Calu3 (cell line): ENCODE data around the gene CD79A. TPM values are rescaled to one million over a fixed set of nuclear protein-coding genes. Genes with fewer than 3 reads are reported as not detected.

Experiments used
- BruUV-seq: library from RNA; stranded (reverse); fragments of 400-500 nt; replicated peaks from 2 replicates; lab custom pipeline; 2021; lab: Mats Ljungman, UMichigan
- CTCF ChIA-PET: fragments of 300-600 bp; sonication (Branson Sonifier 250); formaldehyde crosslinking; loops from one replicate; lab custom pipeline; 2022; ENCODE audit warnings: antibody characterized with exemption; lab: Charles Lee
- DNase-seq: peaks from one replicate; pipeline ENCODE4 v3.0.0; 2022
- H3K27ac Mint-ChIP-seq: one replicate; pipeline ENCODE4 v1.8.0; 2022; ENCODE audit warnings: mixed read lengths; ENCODE audit not compliant: unreplicated experiment
- H3K27me3 Mint-ChIP-seq: one replicate; pipeline ENCODE4 v1.8.0; 2022; ENCODE audit warnings: mixed read lengths; ENCODE audit not compliant: unreplicated experiment
- H3K36me3 Mint-ChIP-seq: one replicate; pipeline ENCODE4 v1.8.0; 2022; ENCODE audit warnings: mild to moderate bottlenecking, moderate library complexity, mixed read lengths; ENCODE audit not compliant: insufficient read depth, unreplicated experiment
- H3K4me1 Mint-ChIP-seq: one replicate; pipeline ENCODE4 v1.8.0; 2022; ENCODE audit warnings: mild to moderate bottlenecking, low read depth, mixed read lengths; ENCODE audit not compliant: unreplicated experiment
- H3K4me3 Mint-ChIP-seq: one replicate; pipeline ENCODE4 v1.8.0; 2022; ENCODE audit warnings: mild to moderate bottlenecking, low read depth, moderate library complexity, mixed read lengths; ENCODE audit not compliant: unreplicated experiment
- H3K9me3 Mint-ChIP-seq: one replicate; pipeline ENCODE4 v1.8.0; 2022; ENCODE audit warnings: low read depth, mixed read lengths; ENCODE audit not compliant: unreplicated experiment
- CTCF ChIP-seq: fragments of 200-600 bp; IDR thresholded peaks from one replicate; pipeline ENCODE4 v1.8.0; 2022; ENCODE audit warnings: antibody characterized with exemption; ENCODE audit not compliant: unreplicated experiment
- intact Hi-C: fragments of 100-400 bp; cut with micrococcal nuclease; formaldehyde crosslinking; loops from one replicate; pipeline ENCODE4 v1.10.0; 2022; ENCODE audit not compliant: unreplicated experiment
- microRNA-seq: library from miRNA; unstranded; fragments of <30 nt; microRNA quantifications from one replicate; pipeline ENCODE4 v1.2.0, GENCODE V29; 2022
- total RNA-seq: library from RNA; stranded (reverse); gene quantifications from 2 replicates; pipeline ENCODE4 v1.2.3, GENCODE V29; 2022

CD79A gene
- total RNA-seq, 1 experiment from 2014 or later, result 0.45 TPM

GRCh38 chr19:41929536-41930071 lies 52.5 kb downstream of the CD79A start:
- Mint-ChIP-seq H3K36me3 (peaks cover 11% of the 10 kb centered on the region), H3K4me3 (no peak overlapping the region), H3K27me3 (no peaks in the 10 kb centered on the region), H3K27ac (no peak overlapping the region), H3K4me1 (peaks cover 13% of the 10 kb centered on the region), H3K9me3 (no peaks in the 10 kb centered on the region)
- BruUV-seq, result no TSS peak
- DNase-seq, result no peak
- TF ChIP-seq CTCF, result no peak
- intact Hi-C loops, result no loop called here
- CTCF ChIA-PET, result interaction anchor here (0.6 kb wide), 1 partner anchor 37 kb away, joined by 7 read pairs; no protein-coding TSS in a partner anchor

GRCh38 chr19:41930322-41930722 lies 53.2 kb downstream of the CD79A start:
- H3K9me3 Mint-ChIP-seq, result no peaks in the 10 kb centered on the region
- H3K4me1 Mint-ChIP-seq, result peaks cover 21% of the 10 kb centered on the region
- H3K27me3 Mint-ChIP-seq, result no peaks in the 10 kb centered on the region
- H3K4me3 Mint-ChIP-seq, result no peak overlapping the region
- H3K36me3 Mint-ChIP-seq, result peaks cover 11% of the 10 kb centered on the region
- TF ChIP-seq CTCF, result no peak
- CTCF ChIA-PET, result interaction anchor here (0.6 to 1.3 kb wide), 2 partner anchors 57 to 298 kb away, joined by 3 read pairs; no protein-coding TSS in a partner anchor
- H3K27ac Mint-ChIP-seq, result no peak overlapping the region
- intact Hi-C loops, result no loop called here
- no TSS peak for BruUV-seq
- DNase-seq, result no peak

Small RNA genes lying within 50 kb of the gene (microRNA-seq; reads per million reads assigned to microRNA genes)
- gene MIR6797, result 1.8 reads per million

Other genes starting within 250 kb of the CD79A start
- gene CEACAM7, start 189.0 kb upstream of the CD79A start, total RNA-seq, result 5.9 and 9.0 TPM in 2 replicates
- gene CEACAM5, start 168.7 kb upstream of the CD79A start, total RNA-seq, result 1.1 and 3.4 TPM in 2 replicates
- gene CEACAM6, start 121.7 kb upstream of the CD79A start, total RNA-seq, result 44.5 and 98.9 TPM in 2 replicates
- not detected in 2 replicates for gene CEACAM3, start 80.7 kb upstream of the CD79A start, total RNA-seq
- not detected in 2 replicates for gene LYPD4, start 32.6 kb upstream of the CD79A start, total RNA-seq
- gene DMRTC2, start 32.2 kb upstream of the CD79A start, total RNA-seq, result not detected in 2 replicates
- gene RPS19, start 17.0 kb upstream of the CD79A start, total RNA-seq, result 2,051 and 2,220 TPM in 2 replicates
- 122 and 163 TPM in 2 replicates for gene ARHGEF1, start 5.9 kb downstream of the CD79A start, total RNA-seq
- 0.21 and 0.29 TPM in 2 replicates for gene ERFL, start 51.2 kb downstream of the CD79A start, total RNA-seq
- gene RABAC1, start 82.0 kb downstream of the CD79A start, total RNA-seq, result 116 and 126 TPM in 2 replicates
- 1.1 and 1.7 TPM in 2 replicates for gene ATP1A3, start 117.0 kb downstream of the CD79A start, total RNA-seq
- 0.44 and 0.61 TPM in 2 replicates for gene GRIK5, start 192.9 kb downstream of the CD79A start, total RNA-seq
- gene ZNF574, start 198.9 kb downstream of the CD79A start, total RNA-seq, result 22.0 and 22.1 TPM in 2 replicates